ENCODE results near the gene GPR150. TPM values are rescaled to one million over a fixed set of nuclear protein-coding genes. Genes with fewer than 3 reads are reported as not detected.
A peak's percentile ranks its signal among the peaks of the same experiment; 100 is the strongest.

GPR150 gene
- total and polyA plus RNA-seq, 2 of the 13 experiments (the other 11 are each of a cell fraction or from before 2014, with no cell fraction given), result 0.03 TPM; not detected in 1

DNA sequence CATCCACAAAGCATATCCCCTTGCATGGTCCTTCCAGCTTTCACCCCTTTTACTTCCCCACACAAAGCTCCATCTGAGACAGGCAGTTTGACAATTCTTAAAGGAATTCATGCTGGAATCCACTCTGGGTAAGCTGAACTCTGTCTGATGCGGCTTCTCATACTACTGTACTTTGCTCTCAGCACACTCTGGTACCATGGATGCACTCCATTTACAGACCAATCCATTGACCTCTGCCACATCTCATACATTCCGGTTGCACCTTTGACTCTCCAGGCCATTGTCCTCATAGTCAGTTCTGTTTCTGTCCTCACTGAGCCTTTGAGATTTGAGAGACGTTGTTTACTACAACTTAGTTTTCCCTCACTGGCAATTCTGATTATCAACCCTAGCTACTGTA, 50.7 kb downstream of the GPR150 start (continued):
- TF ChIP-seq, protein P1, sequence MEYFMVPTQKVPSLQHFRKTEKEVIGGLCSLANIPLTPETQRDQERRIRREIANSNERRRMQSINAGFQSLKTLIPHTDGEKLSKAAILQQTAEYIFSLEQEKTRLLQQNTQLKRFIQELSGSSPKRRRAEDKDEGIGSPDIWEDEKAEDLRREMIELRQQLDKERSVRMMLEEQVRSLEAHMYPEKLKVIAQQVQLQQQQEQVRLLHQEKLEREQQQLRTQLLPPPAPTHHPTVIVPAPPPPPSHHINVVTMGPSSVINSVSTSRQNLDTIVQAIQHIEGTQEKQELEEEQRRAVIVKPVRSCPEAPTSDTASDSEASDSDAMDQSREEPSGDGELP (IDR thresholded peaks at IDR 0.05; ENCODE audit: borderline replicate concordance, low read depth), result no peak
- no peak for TF ChIP-seq ZNF335 (CRISPR knock-in tag; IDR thresholded peaks at IDR 0.05)
- TF ChIP-seq, protein P2, sequence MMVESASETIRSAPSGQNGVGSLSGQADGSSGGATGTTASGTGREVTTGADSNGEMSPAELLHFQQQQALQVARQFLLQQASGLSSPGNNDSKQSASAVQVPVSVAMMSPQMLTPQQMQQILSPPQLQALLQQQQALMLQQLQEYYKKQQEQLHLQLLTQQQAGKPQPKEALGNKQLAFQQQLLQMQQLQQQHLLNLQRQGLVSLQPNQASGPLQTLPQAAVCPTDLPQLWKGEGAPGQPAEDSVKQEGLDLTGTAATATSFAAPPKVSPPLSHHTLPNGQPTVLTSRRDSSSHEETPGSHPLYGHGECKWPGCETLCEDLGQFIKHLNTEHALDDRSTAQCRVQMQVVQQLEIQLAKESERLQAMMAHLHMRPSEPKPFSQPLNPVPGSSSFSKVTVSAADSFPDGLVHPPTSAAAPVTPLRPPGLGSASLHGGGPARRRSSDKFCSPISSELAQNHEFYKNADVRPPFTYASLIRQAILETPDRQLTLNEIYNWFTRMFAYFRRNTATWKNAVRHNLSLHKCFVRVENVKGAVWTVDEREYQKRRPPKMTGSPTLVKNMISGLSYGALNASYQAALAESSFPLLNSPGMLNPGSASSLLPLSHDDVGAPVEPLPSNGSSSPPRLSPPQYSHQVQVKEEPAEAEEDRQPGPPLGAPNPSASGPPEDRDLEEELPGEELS (CRISPR knock-in tag; IDR thresholded peaks at IDR 0.05), result no peak
- peak in 1 of 2 experiments; percentile 81; a peak in 2 of 4 replicates for TF ChIP-seq NR2F1 (CRISPR knock-in tag; IDR thresholded peaks at IDR 0.05)
- no peak for TF ChIP-seq U2AF1 (optimal IDR thresholded peaks at IDR 0.05; ENCODE audit: low read depth, low read length)
- peak; percentile 62; the same call in 1 of the 2 replicates for TF ChIP-seq POGZ (CRISPR knock-in tag; IDR thresholded peaks at IDR 0.05)
- no peak for TF ChIP-seq GTF2F1 (IDR thresholded peaks at IDR 0.05; ENCODE audit: low read length)
- no peak for TF ChIP-seq HDAC6 (IDR thresholded peaks at IDR 0.05; ENCODE audit: low read depth, low read length)
- no peak for TF ChIP-seq ZNF331 (CRISPR knock-in tag; IDR thresholded peaks at IDR 0.05)
- TF ChIP-seq, protein P3, sequence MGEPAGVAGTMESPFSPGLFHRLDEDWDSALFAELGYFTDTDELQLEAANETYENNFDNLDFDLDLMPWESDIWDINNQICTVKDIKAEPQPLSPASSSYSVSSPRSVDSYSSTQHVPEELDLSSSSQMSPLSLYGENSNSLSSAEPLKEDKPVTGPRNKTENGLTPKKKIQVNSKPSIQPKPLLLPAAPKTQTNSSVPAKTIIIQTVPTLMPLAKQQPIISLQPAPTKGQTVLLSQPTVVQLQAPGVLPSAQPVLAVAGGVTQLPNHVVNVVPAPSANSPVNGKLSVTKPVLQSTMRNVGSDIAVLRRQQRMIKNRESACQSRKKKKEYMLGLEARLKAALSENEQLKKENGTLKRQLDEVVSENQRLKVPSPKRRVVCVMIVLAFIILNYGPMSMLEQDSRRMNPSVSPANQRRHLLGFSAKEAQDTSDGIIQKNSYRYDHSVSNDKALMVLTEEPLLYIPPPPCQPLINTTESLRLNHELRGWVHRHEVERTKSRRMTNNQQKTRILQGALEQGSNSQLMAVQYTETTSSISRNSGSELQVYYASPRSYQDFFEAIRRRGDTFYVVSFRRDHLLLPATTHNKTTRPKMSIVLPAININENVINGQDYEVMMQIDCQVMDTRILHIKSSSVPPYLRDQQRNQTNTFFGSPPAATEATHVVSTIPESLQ (CRISPR knock-in tag; conservative IDR thresholded peaks at IDR 0.05), result no peak
- TF ChIP-seq SPEN (CRISPR knock-in tag; IDR thresholded peaks at IDR 0.05; ENCODE audit: low read depth), result no peak; the same call in 1 of the 2 replicates
- TF ChIP-seq YEATS2 (CRISPR knock-in tag; IDR thresholded peaks at IDR 0.05; ENCODE audit: borderline replicate concordance), result no peak
- peak; percentile 61 for TF ChIP-seq NR2F6 (IDR thresholded peaks at IDR 0.05)
- peak; percentile 58; the same call in 1 of the 2 replicates for TF ChIP-seq NR2F6 (CRISPR knock-in tag; IDR thresholded peaks at IDR 0.05)
- TF ChIP-seq ZMYM4 (CRISPR knock-in tag; IDR thresholded peaks at IDR 0.05), result peak; percentile 43; the same call in 1 of the 2 replicates
- no peak for TF ChIP-seq CEBPB (IDR thresholded peaks at IDR 0.05; ENCODE audit: borderline replicate concordance, low read depth, low read length)
- TF ChIP-seq HCFC1 (IDR thresholded peaks at IDR 0.05; ENCODE audit: low read depth, low read length), result no peak
- TF ChIP-seq, protein P4, sequence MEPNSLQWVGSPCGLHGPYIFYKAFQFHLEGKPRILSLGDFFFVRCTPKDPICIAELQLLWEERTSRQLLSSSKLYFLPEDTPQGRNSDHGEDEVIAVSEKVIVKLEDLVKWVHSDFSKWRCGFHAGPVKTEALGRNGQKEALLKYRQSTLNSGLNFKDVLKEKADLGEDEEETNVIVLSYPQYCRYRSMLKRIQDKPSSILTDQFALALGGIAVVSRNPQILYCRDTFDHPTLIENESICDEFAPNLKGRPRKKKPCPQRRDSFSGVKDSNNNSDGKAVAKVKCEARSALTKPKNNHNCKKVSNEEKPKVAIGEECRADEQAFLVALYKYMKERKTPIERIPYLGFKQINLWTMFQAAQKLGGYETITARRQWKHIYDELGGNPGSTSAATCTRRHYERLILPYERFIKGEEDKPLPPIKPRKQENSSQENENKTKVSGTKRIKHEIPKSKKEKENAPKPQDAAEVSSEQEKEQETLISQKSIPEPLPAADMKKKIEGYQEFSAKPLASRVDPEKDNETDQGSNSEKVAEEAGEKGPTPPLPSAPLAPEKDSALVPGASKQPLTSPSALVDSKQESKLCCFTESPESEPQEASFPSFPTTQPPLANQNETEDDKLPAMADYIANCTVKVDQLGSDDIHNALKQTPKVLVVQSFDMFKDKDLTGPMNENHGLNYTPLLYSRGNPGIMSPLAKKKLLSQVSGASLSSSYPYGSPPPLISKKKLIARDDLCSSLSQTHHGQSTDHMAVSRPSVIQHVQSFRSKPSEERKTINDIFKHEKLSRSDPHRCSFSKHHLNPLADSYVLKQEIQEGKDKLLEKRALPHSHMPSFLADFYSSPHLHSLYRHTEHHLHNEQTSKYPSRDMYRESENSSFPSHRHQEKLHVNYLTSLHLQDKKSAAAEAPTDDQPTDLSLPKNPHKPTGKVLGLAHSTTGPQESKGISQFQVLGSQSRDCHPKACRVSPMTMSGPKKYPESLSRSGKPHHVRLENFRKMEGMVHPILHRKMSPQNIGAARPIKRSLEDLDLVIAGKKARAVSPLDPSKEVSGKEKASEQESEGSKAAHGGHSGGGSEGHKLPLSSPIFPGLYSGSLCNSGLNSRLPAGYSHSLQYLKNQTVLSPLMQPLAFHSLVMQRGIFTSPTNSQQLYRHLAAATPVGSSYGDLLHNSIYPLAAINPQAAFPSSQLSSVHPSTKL (CRISPR knock-in tag; IDR thresholded peaks at IDR 0.05), result peak; percentile 64
- TF ChIP-seq NR2F2 (IDR thresholded peaks at IDR 0.05; ENCODE audit: borderline replicate concordance, low read depth), result peak; percentile 74
- peak; percentile 70; the same call in 1 of the 2 replicates for TF ChIP-seq SOX5 (CRISPR knock-in tag; IDR thresholded peaks at IDR 0.05; ENCODE audit: borderline replicate concordance)
- TF ChIP-seq PPARG (CRISPR knock-in tag; conservative IDR thresholded peaks at IDR 0.05), result 0 out of 2 replicates have a peak, but pooled peaks have one; percentile 25
- TF ChIP-seq ZNF660 (CRISPR knock-in tag; IDR thresholded peaks at IDR 0.05; ENCODE audit: borderline replicate concordance, low read depth), result no peak
- no peak for TF ChIP-seq FOXP1 (IDR thresholded peaks at IDR 0.05)
- 0 out of 2 replicates have a peak, but pooled peaks have one; percentile 20 for TF ChIP-seq FOXP1 (CRISPR knock-in tag; IDR thresholded peaks at IDR 0.05)
- no peak for TF ChIP-seq ZNF652 (CRISPR knock-in tag; IDR thresholded peaks at IDR 0.05; ENCODE audit: borderline replicate concordance, low read depth)
